Neutrophil (primary cell): ENCODE data around the gene SSC4D.
"Not testable (repeated sequence)": the region's sequence is repeated elsewhere in the genome, so short reads cannot be mapped to it uniquely, and the experiment has no call there.

Source experiments
- H3K27ac ChIP-seq: fragments of 200-600 bp; sonication (generic); 2 replicates; pipeline ENCODE4 v1.5.1; 2016; ENCODE audit warnings: mild to moderate bottlenecking, moderate library complexity
- H3K27me3 ChIP-seq: fragments of 200-600 bp; sonication (generic); 2 replicates; pipeline ENCODE4 v1.6.0; 2016; ENCODE audit warnings: mild to moderate bottlenecking
- H3K36me3 ChIP-seq: fragments of 200-600 bp; sonication (generic); 2 replicates; pipeline ENCODE4 v1.5.1; 2017
- H3K4me1 ChIP-seq, 2 experiments: fragments of 200-600 bp in 1 of 2; sonication (generic) in 1 of 2; 1 replicate in 1 of 2; 2 replicates in 1 of 2; pipeline versions ENCODE4 v1.5.1 to v1.6.1; 2013 to 2016; ENCODE audit warnings: low read depth in 1 of 2, low read length in 1 of 2, mild to moderate bottlenecking in 1 of 2, moderate library complexity in 1 of 2; ENCODE audit not compliant: control insufficient read depth in 1 of 2, insufficient read depth in 1 of 2
- H3K4me3 ChIP-seq, 2 experiments: fragments of 200-600 bp in 1 of 2; sonication (generic) in 1 of 2; 1 replicate in 1 of 2; 2 replicates in 1 of 2; pipeline ENCODE4 v1.5.1; 2013 to 2016; ENCODE audit warnings: low read depth in 1 of 2, low read length in 1 of 2, mild to moderate bottlenecking in 1 of 2, moderate library complexity in 1 of 2
- H3K9me3 ChIP-seq: fragments of 200-600 bp; sonication (generic); 2 replicates; pipeline ENCODE4 v1.5.1; 2016
- TF ChIP-seq, protein P1 (sequence below): fragments of 200-600 bp; sonication (generic); IDR thresholded peaks from 2 replicates; pipeline ENCODE4 v1.5.1; 2016; ENCODE audit warnings: antibody characterized with exemption

Gene SSC4D

DNA sequence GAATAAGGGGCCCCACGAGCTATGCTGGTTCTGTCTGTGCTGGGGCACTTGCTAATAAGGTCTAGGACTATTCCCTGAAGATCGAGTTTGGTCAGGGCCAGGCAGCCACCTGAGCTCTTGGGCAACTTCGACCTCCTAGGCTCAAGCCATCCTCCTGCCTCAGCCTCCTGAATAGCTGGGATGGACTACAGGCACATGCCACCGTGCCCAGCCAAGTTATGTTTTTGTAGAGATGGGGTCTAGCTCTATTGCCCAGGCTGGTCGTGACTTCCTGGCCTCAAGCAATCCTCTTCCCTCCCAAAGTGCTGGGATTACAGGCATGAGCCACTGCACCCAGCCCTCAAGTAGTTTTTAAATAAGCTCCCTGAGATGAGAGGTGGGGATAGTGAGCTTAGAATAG is 18.1 kb upstream of the SSC4D start:
- H3K27ac ChIP-seq = no peak overlapping the region
- no peak overlapping the region for H3K4me3 ChIP-seq
- no peaks in the 10 kb centered on the region for H3K27me3 ChIP-seq
- H3K4me1 ChIP-seq = no peaks in the 10 kb centered on the region
- no peaks in the 10 kb centered on the region for H3K36me3 ChIP-seq
- no peaks in the 10 kb centered on the region for H3K9me3 ChIP-seq
- TF ChIP-seq, protein P1, sequence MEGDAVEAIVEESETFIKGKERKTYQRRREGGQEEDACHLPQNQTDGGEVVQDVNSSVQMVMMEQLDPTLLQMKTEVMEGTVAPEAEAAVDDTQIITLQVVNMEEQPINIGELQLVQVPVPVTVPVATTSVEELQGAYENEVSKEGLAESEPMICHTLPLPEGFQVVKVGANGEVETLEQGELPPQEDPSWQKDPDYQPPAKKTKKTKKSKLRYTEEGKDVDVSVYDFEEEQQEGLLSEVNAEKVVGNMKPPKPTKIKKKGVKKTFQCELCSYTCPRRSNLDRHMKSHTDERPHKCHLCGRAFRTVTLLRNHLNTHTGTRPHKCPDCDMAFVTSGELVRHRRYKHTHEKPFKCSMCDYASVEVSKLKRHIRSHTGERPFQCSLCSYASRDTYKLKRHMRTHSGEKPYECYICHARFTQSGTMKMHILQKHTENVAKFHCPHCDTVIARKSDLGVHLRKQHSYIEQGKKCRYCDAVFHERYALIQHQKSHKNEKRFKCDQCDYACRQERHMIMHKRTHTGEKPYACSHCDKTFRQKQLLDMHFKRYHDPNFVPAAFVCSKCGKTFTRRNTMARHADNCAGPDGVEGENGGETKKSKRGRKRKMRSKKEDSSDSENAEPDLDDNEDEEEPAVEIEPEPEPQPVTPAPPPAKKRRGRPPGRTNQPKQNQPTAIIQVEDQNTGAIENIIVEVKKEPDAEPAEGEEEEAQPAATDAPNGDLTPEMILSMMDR = no peak

- no peak overlapping the region for H3K27ac ChIP-seq
- TF ChIP-seq, protein P1 = no peak
Observed at GRCh38 chr7:76426246-76426645, 16.7 kb upstream of the SSC4D start.

GRCh38 chr7:76425558-76425957 is 16.1 kb upstream of the SSC4D start:
- H3K9me3 ChIP-seq, H3K4me1 ChIP-seq, H3K36me3 ChIP-seq, H3K4me3 ChIP-seq, H3K27me3 ChIP-seq, H3K27ac ChIP-seq: not testable (repeated sequence)

More at GRCh38 chr7:76426246-76426645, 16.7 kb upstream of the SSC4D start:
- no peak overlapping the region for H3K4me3 ChIP-seq
- no peaks in the 10 kb centered on the region for H3K36me3 ChIP-seq
- no peaks in the 10 kb centered on the region for H3K9me3 ChIP-seq
- no peaks in the 10 kb centered on the region for H3K4me1 ChIP-seq
- H3K27me3 ChIP-seq = no peaks in the 10 kb centered on the region

DNA sequence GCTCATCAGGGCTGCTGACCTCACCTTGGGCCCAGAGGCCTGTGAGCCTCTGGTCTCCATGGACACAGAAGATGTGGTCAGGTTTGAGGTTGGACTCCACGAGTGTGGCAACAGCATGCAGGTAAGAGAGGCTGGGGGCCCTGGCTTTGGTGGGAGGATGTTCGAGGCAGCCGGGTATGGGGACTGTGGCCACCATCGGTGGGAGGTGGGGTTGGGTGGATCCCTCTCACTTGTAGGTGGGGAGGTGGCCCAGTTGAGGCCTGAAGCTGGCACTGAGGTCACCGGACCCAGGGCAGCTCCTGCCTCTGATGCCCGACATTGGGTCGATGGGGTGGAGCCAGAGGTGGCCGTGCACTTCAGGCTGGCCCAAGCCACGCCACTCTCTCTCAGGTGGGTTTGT is 15.7 kb upstream of the SSC4D start:
- Histone ChIP-seq H3K27ac (no peak overlapping the region), H3K9me3 (no peaks in the 10 kb centered on the region), H3K36me3 (no peaks in the 10 kb centered on the region), H3K27me3 (no peaks in the 10 kb centered on the region), H3K4me1 (peaks cover 0 to under 1% of the 10 kb centered on the region in 2 experiments), H3K4me3 (no peak overlapping the region)
- TF ChIP-seq, protein P1 = no peak

- TF ChIP-seq, protein P1 = no peak
- Histone ChIP-seq H3K27me3 (no peaks in the 10 kb centered on the region), H3K36me3 (no peaks in the 10 kb centered on the region), H3K9me3 (no peaks in the 10 kb centered on the region), H3K4me1 (peaks cover 4 to 6% of the 10 kb centered on the region in 2 experiments), H3K4me3 (no peak within 1 kb of the TSS), H3K27ac (no peak within 1 kb of the TSS)
Observed at GRCh38 chr7:76424413-76425111, 15.1 kb upstream of the SSC4D start, which contains the start of gene ZP3. ZP3 (plus strand) TSS chr7:76424950; CDS start chr7:76424965, 15 bp downstream.

GRCh38 chr7:76423666-76424412 is 14.3 kb upstream of the SSC4D start:
- H3K36me3 ChIP-seq = no peaks in the 10 kb centered on the region
- H3K4me3 ChIP-seq = no peak overlapping the region
- no peaks in the 10 kb centered on the region for H3K27me3 ChIP-seq
- no peak overlapping the region for H3K27ac ChIP-seq
- peaks cover 11 to 13% of the 10 kb centered on the region in 2 experiments for H3K4me1 ChIP-seq
- TF ChIP-seq, protein P1 = no peak
- H3K9me3 ChIP-seq = no peaks in the 10 kb centered on the region

GRCh38 chr7:76421097-76421496 is 11.6 kb upstream of the SSC4D start:
- peaks cover 12 to 13% of the 10 kb centered on the region in 2 experiments for H3K4me1 ChIP-seq
- H3K27ac ChIP-seq, H3K27me3 ChIP-seq, H3K4me3 ChIP-seq, H3K9me3 ChIP-seq, H3K36me3 ChIP-seq: not testable (repeated sequence)

DNA sequence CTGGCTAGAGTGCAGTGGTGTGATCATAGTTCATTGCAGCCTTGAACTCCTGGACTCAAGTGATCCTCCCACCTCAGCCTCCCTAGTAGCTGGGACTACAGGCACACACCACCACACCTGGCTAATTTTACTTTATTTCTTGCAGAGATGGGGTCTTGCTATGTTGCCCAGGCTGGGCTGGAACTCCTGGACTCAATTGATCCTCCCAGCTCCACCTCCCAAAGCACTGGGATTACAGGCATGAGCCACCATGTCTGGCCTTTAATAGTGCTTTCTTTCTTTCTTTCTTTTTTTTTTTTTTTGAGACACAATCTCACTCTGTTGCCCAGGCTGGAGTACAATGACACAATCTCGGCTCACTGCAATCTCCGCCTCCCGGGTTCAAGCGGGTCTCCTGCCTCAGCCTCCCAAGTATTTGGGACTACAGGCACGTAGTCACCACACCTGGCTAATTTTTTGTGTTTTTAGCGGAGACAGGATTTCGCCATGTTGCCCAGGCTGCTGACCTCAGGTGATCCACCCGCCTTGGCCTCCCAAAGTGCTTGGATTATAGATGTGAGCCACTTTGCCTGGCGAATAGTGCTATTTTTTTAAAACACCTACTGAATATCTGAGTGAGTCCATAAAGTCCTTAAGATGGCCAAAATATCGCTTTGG is 8.3 kb upstream of the SSC4D start:
- not testable (repeated sequence) for H3K27me3 ChIP-seq, H3K4me3 ChIP-seq, H3K9me3 ChIP-seq, H3K36me3 ChIP-seq, H3K27ac ChIP-seq
- H3K4me1 ChIP-seq = peaks cover 12 to 13% of the 10 kb centered on the region in 2 experiments
